GM23338 (cell line): ENCODE measurements around the gene IFITM10. TPM values are rescaled to one million over a fixed set of nuclear protein-coding genes. Genes with fewer than 3 reads are reported as not detected.

Experiments used
- ATAC-seq: fragments of 200-7000 bp; cut with Tn5 transposase; 3 replicates; pipeline ENCODE4 v1.9.1; 2020
- DNase-seq: peaks from one replicate; pipeline ENCODE4 v3.0.0-alpha.2; 2015; ENCODE audit warnings: low spot score
- H2AFZ ChIP-seq: fragments of 200-600 bp; sonication (generic); 2 replicates; pipeline ENCODE4 v1.8.0; 2016; ENCODE audit warnings: antibody characterized with exemption, mild to moderate bottlenecking, moderate library complexity
- H3F3A ChIP-seq: fragments of 200-600 bp; sonication (generic); replicated peaks from 2 replicates; pipeline ENCODE4 v1.8.0; 2017; ENCODE audit warnings: antibody characterized with exemption, mixed run types, low read depth
- H3K27ac ChIP-seq: fragments of 200-600 bp; sonication (generic); 2 replicates; pipeline ENCODE4 v1.6.1; 2016; ENCODE audit warnings: low read depth
- H3K27me3 ChIP-seq: fragments of 200-600 bp; sonication (generic); 2 replicates; pipeline ENCODE4 v1.8.0; 2016; ENCODE audit warnings: mild to moderate bottlenecking, mixed run types, moderate library complexity; ENCODE audit not compliant: insufficient read depth
- H3K36me3 ChIP-seq: fragments of 200-600 bp; sonication (generic); 2 replicates; pipeline ENCODE4 v1.8.0; 2016; ENCODE audit warnings: mild to moderate bottlenecking; ENCODE audit not compliant: insufficient read depth
- H3K4me1 ChIP-seq: fragments of 200-600 bp; sonication (generic); 2 replicates; pipeline ENCODE4 v1.8.0; 2016; ENCODE audit warnings: mild to moderate bottlenecking, moderate library complexity; ENCODE audit not compliant: insufficient read depth
- H3K4me2 ChIP-seq: fragments of 200-600 bp; sonication (generic); 2 replicates; pipeline ENCODE4 v1.7.1; 2017; ENCODE audit warnings: mixed run types
- H3K4me3 ChIP-seq: fragments of 200-600 bp; sonication (generic); 2 replicates; pipeline ENCODE4 v1.6.1; 2016; ENCODE audit warnings: mixed run types
- H3K79me2 ChIP-seq: fragments of 200-600 bp; sonication (generic); replicated peaks from 2 replicates; pipeline ENCODE4 v1.8.0; 2017; ENCODE audit warnings: mild to moderate bottlenecking; ENCODE audit not compliant: insufficient read depth
- H3K9me2 ChIP-seq: fragments of 200-600 bp; sonication (generic); 2 replicates; pipeline ENCODE4 v1.8.0; 2017; ENCODE audit not compliant: insufficient read depth
- H4K20me1 ChIP-seq: fragments of 200-600 bp; sonication (generic); replicated peaks from 2 replicates; pipeline ENCODE4 v1.8.0; 2017; ENCODE audit warnings: mild to moderate bottlenecking; ENCODE audit not compliant: insufficient read depth
- H3K27ac Mint-ChIP-seq: 2 replicates; pipeline ENCODE4 v1.8.0; 2020; ENCODE audit warnings: inconsistent platforms, mild to moderate bottlenecking, moderate library complexity, mixed read lengths
- H3K27me3 Mint-ChIP-seq: 3 replicates; pipeline ENCODE4 v1.8.0; 2022; ENCODE audit warnings: low read depth, mild to moderate bottlenecking, moderate library complexity, mixed read lengths, inconsistent platforms; ENCODE audit not compliant: insufficient read depth, poor library complexity
- H3K36me3 Mint-ChIP-seq: 3 replicates; pipeline ENCODE4 v1.8.0; 2021; ENCODE audit warnings: low read depth, mild to moderate bottlenecking, inconsistent platforms, moderate library complexity, mixed read lengths
- H3K4me1 Mint-ChIP-seq: 3 replicates; pipeline ENCODE4 v1.8.0; 2020; ENCODE audit warnings: mild to moderate bottlenecking, inconsistent platforms, mixed read lengths
- H3K4me3 Mint-ChIP-seq: 3 replicates; pipeline ENCODE4 v1.8.0; 2021; ENCODE audit warnings: moderate library complexity, mild to moderate bottlenecking, inconsistent platforms, mixed read lengths
- H3K9me3 Mint-ChIP-seq: 3 replicates; pipeline ENCODE4 v1.8.0; 2020; ENCODE audit warnings: moderate library complexity, mild to moderate bottlenecking, inconsistent platforms, mixed read lengths
- CREB1 ChIP-seq: fragments of 250-450 bp; sonication (Bioruptor Pico); IDR thresholded peaks from 2 replicates; pipeline ENCODE4 v1.5.0; 2020; ENCODE audit warnings: low read depth, mild to moderate bottlenecking, moderate library complexity
- ETS1 ChIP-seq: IDR thresholded peaks from 2 replicates; pipeline ENCODE4 v1.6.1; 2016; ENCODE audit warnings: antibody characterized with exemption
- EZH2 ChIP-seq: fragments of 200-600 bp; sonication (generic); IDR thresholded peaks from one replicate; pipeline ENCODE4 v1.8.0; 2017; ENCODE audit warnings: antibody characterized with exemption, mild to moderate bottlenecking, low read depth; ENCODE audit not compliant: unreplicated experiment
- EZH2phosphoT487 ChIP-seq: fragments of 200-600 bp; sonication (generic); IDR thresholded peaks from one replicate; pipeline ENCODE4 v1.8.1; 2018; ENCODE audit warnings: antibody characterized with exemption; ENCODE audit not compliant: unreplicated experiment
- JUNB ChIP-seq: IDR thresholded peaks from one replicate; pipeline ENCODE4 v1.6.1; 2016; ENCODE audit warnings: antibody characterized with exemption; ENCODE audit not compliant: unreplicated experiment
- NANOG ChIP-seq: IDR thresholded peaks from 2 replicates; pipeline ENCODE4 v1.6.1; 2016; ENCODE audit warnings: antibody characterized with exemption, borderline replicate concordance
- POLR2AphosphoS5 ChIP-seq: IDR thresholded peaks from 2 replicates; pipeline ENCODE4 v1.6.1; 2016; ENCODE audit warnings: antibody characterized with exemption, low read depth
- REST ChIP-seq: IDR thresholded peaks from one replicate; pipeline ENCODE4 v1.6.1; 2018; ENCODE audit warnings: antibody characterized with exemption; ENCODE audit not compliant: unreplicated experiment
- STAT1 ChIP-seq: IDR thresholded peaks from one replicate; pipeline ENCODE4 v1.6.1; 2016; ENCODE audit warnings: antibody characterized with exemption; ENCODE audit not compliant: unreplicated experiment
- ZNF114 ChIP-seq: fragments of 250-450 bp; sonication (Bioruptor Pico); IDR thresholded peaks from 2 replicates; pipeline ENCODE4 v1.5.0; 2020; ENCODE audit warnings: mild to moderate bottlenecking, moderate library complexity
- ZNF331 ChIP-seq: fragments of 250-450 bp; sonication (Bioruptor Pico); IDR thresholded peaks from 2 replicates; pipeline ENCODE4 v1.5.0; 2020; ENCODE audit warnings: low read depth, mild to moderate bottlenecking, moderate library complexity
- ZNF462 ChIP-seq: fragments of 250-450 bp; sonication (Bioruptor Pico); IDR thresholded peaks from 2 replicates; pipeline ENCODE4 v1.5.0; 2020; ENCODE audit warnings: mild to moderate bottlenecking, moderate library complexity
- polyA plus RNA-seq: library from polyadenylated mRNA; unstranded; fragments of >200 nt; fragmentation: Nextera tagmentation; extraction: Ambion mirVana; gene quantifications from 2 replicates; pipeline ENCODE4 v1.2.1, GENCODE V29; 2016
- total RNA-seq: library from RNA; depleted of rRNA; stranded (reverse); fragments of >200 nt; shearing (Covaris generic); gene quantifications from 2 replicates; pipeline ENCODE4 v1.2.3, GENCODE V29; 2014
- TF ChIP-seq, protein P1 (sequence below), 2 experiments: fragments of 200-600 bp in 1 of 2; sonication (generic) in 1 of 2; conservative IDR thresholded peaks; 2 replicates each; pipeline versions ENCODE4 v1.5.1 to v1.6.1; 2016 to 2017; ENCODE audit warnings: antibody characterized with exemption in 2 of 2, low read depth in 2 of 2, mild to moderate bottlenecking in 2 of 2, moderate library complexity in 1 of 2

Gene IFITM10
- total and polyA plus RNA-seq, 2 experiments from 2014 or later = 0.06 TPM; not detected in 1

GRCh38 chr11:1744891-1745700 lies 5.3 kb downstream of the IFITM10 start:
- Mint-ChIP-seq H3K27me3 (peaks cover 33% of the 10 kb centered on the region), H3K9me3 (peaks cover 9% of the 10 kb centered on the region), H3K36me3 (peaks cover 2% of the 10 kb centered on the region; the same call in 2 of the 3 replicates), H3K4me3 (no peak overlapping the region), H3K4me1 (peaks cover 6% of the 10 kb centered on the region; the same call in 2 of the 3 replicates), H3K27ac (no peak overlapping the region)
- TF ChIP-seq STAT1 (no peak), CREB1 (no peak), JUNB (no peak), ZNF114 (CRISPR knock-in tag) (no peak), REST (no peak), ETS1 (no peak), EZH2 (no peak), POLR2AphosphoS5 (no peak), EZH2phosphoT487 (no peak), ZNF462 (CRISPR knock-in tag) (no peak), ZNF331 (no peak), NANOG (no peak)
- TF ChIP-seq, protein P1, sequence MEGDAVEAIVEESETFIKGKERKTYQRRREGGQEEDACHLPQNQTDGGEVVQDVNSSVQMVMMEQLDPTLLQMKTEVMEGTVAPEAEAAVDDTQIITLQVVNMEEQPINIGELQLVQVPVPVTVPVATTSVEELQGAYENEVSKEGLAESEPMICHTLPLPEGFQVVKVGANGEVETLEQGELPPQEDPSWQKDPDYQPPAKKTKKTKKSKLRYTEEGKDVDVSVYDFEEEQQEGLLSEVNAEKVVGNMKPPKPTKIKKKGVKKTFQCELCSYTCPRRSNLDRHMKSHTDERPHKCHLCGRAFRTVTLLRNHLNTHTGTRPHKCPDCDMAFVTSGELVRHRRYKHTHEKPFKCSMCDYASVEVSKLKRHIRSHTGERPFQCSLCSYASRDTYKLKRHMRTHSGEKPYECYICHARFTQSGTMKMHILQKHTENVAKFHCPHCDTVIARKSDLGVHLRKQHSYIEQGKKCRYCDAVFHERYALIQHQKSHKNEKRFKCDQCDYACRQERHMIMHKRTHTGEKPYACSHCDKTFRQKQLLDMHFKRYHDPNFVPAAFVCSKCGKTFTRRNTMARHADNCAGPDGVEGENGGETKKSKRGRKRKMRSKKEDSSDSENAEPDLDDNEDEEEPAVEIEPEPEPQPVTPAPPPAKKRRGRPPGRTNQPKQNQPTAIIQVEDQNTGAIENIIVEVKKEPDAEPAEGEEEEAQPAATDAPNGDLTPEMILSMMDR (conservative IDR thresholded peaks at IDR 0.05; ENCODE audit: low read depth in 2 of 2) = no peak
- ATAC-seq = no peak
- no peak overlapping the region for H3K27ac ChIP-seq
- DNase-seq = no peak
- H3K79me2 ChIP-seq = no peaks in the 10 kb centered on the region
- no peak overlapping the region for H3K4me3 ChIP-seq
- H2AFZ ChIP-seq = no peak overlapping the region
- no peaks in the 10 kb centered on the region for H3K36me3 ChIP-seq
- H3F3A ChIP-seq = peaks cover 9% of the 10 kb centered on the region; the same call in 1 of the 2 replicates
- H3K27me3 ChIP-seq = peaks cover 31% of the 10 kb centered on the region
- no peaks in the 10 kb centered on the region for H4K20me1 ChIP-seq
- no peak overlapping the region for H3K4me2 ChIP-seq
- H3K9me2 ChIP-seq = 0 out of 2 replicates have a peak, but pooled peaks cover 6% of the 10 kb centered on the region
- H3K4me1 ChIP-seq = no peaks in the 10 kb centered on the region; the same call in 1 of the 2 replicates
